Stimulated activated CD8-positive, alpha-beta memory T cell treated with anti-CD3 and anti-CD28 coated beads, Interleukin-4, amount 100 ng/mL, for 1 hour (primary cell): ENCODE results near the gene MC1R.
"Not testable (repeated sequence)": the region's sequence is repeated elsewhere in the genome, so short reads cannot be mapped to it uniquely, and the experiment has no call there.

Experiments
- DNase-seq, 2 donors: peaks; one replicate each; pipeline ENCODE4 v3.0.0-alpha.2; 2020; ENCODE audit warnings: low read depth in 2 of 2, low spot score in 1 of 2

Gene MC1R

DNA sequence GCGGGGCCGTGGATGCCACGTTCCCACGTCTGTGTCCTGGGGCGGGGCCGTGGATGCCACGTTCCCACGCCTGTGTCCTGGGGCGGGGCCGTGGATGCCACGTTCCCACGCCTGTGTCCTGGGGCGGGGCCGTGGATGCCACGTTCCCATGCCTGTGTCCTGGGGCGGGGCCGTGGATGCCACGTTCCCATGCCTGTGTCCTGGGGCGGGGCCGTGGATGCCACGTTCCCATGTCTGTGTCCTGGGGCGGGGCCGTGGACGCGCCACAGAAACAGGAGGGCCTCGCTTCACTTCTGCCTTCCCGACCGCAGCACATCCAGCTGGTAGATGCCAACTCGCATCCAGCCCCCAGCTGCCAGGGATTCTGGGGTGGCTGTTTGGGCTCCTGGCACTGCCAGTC, 15.4 kb downstream of the MC1R start:
- not testable (repeated sequence) for DNase-seq

DNA sequence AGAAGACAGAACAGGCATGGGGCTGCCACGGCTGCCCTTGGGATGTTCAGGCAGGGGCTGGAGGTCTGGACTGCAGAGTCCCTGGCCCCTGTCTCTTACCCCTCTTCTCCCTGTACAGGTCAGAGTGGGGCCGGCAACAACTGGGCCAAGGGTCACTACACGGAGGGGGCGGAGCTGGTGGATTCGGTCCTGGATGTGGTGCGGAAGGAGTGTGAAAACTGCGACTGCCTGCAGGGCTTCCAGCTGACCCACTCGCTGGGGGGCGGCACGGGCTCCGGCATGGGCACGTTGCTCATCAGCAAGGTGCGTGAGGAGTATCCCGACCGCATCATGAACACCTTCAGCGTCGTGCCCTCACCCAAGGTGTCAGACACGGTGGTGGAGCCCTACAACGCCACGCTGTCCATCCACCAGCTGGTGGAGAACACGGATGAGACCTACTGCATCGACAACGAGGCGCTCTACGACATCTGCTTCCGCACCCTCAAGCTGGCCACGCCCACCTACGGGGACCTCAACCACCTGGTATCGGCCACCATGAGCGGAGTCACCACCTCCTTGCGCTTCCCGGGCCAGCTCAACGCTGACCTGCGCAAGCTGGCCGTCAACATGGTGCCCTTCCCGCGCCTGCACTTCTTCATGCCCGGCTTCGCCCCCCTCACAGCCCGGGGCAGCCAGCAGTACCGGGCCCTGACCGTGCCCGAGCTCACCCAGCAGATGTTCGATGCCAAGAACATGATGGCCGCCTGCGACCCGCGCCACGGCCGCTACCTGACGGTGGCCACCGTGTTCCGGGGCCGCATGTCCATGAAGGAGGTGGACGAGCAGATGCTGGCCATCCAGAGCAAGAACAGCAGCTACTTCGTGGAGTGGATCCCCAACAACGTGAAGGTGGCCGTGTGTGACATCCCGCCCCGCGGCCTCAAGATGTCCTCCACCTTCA, 16.2 kb downstream of the MC1R start:
- DNase-seq, result no peak

DNA sequence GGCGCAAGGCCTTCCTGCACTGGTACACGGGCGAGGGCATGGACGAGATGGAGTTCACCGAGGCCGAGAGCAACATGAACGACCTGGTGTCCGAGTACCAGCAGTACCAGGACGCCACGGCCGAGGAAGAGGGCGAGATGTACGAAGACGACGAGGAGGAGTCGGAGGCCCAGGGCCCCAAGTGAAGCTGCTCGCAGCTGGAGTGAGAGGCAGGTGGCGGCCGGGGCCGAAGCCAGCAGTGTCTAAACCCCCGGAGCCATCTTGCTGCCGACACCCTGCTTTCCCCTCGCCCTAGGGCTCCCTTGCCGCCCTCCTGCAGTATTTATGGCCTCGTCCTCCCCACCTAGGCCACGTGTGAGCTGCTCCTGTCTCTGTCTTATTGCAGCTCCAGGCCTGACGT, 17.0 kb downstream of the MC1R start:
- DNase-seq, result not testable (repeated sequence)

DNA sequence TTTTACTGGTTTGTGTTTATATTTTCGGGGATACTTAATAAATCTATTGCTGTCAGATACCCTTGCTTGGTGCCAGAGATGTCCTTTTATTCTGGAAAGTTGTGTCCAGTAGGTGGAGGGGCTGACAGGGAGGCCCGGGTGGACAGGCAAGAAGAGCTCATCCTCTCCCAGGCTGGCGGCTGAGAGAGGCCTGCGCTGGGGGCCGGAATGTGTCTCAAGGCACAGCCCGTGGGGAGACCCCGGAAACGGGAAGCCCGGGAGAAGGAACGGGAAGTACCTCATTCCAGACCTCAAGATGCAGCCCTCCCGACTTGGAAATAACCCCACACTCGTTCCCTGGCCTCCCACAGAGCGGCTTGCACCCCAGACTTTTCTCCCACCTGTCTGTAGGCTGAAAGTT, 17.4 kb downstream of the MC1R start:
- DNase-seq, result no peak

DNA sequence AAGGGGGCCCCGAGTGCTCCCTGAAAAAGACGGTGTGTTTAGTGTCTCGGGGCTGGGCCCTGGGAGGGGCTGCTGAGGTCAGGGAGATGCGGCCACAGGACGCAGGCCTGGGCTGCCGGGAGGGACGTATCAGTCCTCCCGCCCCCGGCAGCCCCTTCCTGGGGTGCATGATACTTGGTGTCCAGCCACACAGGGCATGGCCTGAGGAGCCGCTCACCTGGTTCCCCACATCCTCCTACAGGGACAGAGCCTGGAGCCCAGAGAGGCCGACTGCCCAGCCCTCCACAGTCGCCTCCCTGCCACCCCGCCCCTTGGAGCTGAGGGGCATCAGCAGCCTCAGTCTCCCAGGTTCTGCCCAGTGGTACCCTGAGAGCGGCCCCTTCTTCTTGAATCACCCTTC, 17.8 kb downstream of the MC1R start:
- no peak for DNase-seq

DNA sequence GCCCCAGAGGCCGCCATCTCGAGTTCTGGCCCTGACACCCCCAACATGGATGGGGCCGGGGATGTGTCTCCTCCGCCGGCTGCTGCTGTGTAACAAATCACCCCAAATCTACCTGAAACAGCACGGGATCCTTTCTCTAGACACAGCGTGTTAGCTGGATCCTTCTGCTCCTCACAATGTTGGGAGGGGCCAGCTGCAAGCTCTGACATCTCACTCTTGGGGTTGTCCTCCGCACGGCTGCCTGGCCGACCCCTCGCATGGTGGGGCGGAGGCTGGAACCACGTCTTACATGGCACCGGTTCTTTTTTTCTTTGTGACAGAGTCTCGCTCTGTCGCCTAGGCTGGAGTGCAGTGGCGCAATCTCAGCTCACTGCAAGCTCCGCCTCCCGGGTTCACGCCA, 18.3 kb downstream of the MC1R start:
- no peak for DNase-seq

DNA sequence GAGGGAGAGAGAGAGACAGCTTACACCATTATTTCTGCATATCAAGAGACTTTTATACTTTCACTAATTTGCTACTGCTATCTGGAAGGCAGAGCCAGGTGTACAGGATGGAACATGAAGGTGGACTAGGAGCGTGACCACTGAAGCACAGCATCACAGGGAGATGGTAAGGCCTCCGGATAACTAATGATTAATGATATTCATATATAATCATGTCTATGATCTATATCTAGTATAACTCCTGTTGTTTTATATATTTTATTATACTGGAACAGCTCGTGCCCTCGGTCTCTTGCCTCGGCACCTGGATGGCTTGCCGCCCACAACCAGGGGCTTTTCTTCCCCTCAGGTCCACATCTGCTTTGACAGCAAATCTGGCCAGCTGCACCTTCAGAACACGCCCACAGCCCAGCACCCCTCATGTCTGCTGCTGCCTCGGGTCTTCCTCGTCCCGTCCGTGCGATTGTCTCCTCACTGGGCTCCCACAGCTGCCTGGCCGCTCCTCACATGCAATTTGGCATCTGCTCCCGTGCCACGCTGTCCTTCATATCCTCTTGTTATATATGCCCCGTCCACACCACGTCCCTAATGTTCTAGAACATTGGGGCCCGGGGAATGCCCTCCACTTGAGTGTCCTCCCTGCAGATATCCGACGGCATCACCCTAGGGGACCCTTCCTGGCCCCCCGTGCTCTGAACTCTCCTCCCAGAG, 19.7 kb downstream of the MC1R start:
- no peak for DNase-seq

DNA sequence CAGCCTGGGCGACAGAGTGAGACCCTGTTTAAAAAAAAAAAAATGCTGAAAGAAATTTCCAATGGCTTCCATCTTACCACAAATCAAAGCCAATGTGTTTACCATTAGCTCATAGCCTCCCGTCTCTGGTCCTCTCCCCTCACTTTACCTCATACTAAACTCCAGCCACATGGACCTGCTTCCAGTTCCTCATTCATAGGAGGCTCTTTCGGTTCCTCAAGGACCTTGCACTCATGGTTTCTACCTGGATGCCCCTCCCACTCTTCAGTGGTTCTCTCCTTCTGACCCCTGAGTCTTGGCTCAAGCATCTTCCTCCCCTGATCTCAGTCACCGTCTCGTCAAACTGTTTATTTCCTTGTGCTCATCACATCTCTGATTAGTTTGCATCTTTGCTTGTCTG, 26.1 kb downstream of the MC1R start:
- DNase-seq, result no peak

DNA sequence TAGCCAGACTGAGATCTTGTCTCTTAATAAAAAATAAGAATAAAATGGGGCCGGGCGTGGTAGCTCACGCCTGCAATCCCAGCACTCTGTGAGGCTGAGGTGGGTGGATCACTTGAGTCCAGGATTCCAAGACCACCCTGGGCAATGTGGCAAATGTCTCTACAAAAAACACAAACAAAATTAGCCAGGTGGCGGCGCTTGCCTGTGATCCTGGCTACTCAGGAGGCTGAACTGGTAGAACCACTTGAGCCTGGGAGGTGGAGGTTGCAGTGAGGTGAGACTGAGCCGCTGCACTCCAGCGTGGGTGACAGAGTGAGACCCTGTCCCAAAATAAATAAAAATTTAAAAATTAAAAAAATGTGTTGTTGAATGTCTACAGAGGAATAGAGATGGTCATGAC, 27.0 kb downstream of the MC1R start:
- no peak for DNase-seq

DNA sequence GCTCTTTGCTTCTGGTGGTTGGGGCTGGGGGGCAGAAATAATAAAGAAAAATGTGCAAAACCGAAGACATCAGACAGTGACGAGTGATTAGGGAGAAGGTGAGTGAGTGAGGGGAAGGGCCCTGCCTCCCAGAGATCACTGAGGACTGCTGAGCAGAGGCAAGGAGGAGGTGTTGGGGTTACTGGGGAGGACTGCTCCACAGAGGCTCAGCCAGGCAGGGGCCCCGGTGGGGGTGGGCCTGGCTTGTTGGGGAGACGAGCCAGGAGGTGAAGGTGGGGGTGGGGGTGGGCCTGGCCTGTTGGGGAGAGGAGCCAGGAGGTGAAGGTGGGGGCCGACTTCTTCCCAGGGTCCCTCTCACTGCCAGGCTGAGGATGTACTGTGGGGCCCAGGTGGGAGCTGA, 27.9 kb downstream of the MC1R start:
- no peak for DNase-seq

DNA sequence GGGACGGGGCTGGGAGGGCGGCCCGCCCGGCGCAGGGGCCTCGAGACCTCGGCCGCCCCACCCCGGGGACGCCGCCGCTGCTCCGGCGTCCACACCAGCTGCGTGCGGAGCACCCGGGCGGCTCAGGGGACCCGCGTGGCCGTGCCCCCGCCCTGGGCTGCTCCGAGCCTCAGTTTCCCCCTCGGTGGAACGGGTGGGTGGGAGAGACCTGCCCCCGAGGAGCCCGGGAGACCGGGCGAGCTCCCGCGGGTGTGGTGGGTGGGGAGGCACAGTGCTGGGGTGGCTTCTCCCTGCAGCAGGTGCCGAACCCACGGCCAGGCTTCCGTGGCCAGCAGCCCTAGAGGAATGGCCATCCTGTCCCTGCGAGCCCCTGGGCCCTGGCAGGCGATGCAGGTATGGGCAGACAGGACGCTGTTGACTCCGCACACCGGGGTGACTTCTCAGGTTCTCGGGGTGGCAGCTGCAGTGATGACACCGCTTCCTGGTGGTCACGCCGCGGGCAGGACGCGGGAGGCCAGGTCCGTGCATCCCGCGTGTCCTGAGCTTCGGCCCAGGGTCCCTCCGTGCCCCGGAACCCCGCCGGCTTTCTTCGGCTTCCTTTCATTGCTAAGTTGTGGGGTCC, 30.6 kb downstream of the MC1R start:
- no peak for DNase-seq

DNA sequence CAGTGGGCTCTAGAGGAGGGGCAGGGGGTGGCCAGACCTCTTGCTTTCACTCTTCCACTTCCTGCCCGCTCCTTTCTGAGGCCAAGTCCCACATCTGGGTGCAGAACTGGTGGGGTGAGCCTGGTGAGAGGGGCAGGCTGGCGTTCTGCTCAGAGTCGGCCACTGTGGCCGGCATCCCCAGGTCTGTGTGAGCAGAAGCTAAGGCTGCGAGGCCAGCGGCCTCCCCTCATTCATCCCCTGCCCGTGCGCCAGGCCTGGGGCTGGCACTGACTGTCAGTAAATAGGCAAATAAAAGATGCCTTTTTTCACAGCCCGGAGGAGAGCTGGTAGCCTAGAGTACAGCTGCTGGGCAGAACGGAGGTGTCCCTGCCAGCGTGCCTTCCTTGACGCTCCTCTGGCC, 31.1 kb downstream of the MC1R start:
- DNase-seq, result no peak

DNA sequence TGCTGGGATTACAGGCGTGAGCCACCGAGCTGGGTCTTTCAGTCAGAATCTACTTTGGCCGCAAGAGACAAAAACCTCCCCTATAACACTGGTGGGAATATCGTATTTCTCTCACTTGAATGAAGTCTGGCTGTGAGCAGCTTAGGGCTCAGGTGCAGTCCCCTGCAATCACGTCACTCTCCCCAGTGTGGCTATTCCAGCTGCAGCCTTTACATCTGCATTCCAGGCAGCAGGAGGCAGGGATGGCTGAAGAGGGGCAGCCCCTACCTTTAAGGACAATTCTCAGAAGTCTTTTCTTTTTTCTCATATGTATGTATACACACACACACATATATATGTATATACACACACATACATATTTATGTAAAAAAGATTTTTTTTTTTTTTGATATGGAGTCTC, 32.8 kb downstream of the MC1R start:
- DNase-seq, result no peak

DNA sequence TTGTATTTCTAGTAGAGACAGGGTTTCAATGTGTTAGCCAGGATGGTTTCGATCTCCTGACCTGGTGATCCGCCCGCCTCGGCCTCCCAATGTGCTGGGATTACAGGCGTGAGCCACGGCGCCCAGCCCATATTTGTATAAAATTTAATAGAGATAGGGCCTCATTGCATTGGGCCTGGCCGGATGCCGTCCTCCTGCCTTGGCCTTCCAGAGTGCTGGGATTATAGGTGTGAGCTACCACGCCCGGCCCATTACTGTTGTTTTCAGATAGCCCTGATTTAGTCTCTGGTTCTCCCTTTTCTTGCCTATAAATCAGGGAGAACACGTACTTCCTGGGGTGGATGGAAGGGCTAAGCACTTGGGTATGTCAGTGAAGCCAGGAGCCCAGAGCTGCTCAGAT, 33.4 kb downstream of the MC1R start:
- DNase-seq, result no peak

DNA sequence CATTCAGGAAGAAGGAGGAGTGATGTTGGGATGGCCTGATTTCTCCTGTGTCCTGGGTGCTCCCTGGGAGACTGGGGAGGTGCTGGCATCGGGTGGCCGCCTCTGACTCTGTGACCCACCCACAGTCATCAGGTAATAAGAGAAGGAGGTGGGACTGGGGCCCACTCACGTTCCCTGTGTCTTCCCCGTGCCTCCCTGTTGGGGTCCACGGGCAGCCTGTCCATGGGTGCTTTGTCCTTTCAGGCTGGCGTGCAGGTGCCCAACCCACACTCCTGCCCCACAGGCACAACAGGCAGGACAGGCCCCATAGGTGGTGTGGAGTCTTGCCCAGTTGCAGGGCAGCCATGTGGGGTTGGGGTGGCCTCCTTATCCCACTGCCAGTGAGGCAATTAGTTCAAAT, 33.9 kb downstream of the MC1R start:
- DNase-seq, result no peak

DNA sequence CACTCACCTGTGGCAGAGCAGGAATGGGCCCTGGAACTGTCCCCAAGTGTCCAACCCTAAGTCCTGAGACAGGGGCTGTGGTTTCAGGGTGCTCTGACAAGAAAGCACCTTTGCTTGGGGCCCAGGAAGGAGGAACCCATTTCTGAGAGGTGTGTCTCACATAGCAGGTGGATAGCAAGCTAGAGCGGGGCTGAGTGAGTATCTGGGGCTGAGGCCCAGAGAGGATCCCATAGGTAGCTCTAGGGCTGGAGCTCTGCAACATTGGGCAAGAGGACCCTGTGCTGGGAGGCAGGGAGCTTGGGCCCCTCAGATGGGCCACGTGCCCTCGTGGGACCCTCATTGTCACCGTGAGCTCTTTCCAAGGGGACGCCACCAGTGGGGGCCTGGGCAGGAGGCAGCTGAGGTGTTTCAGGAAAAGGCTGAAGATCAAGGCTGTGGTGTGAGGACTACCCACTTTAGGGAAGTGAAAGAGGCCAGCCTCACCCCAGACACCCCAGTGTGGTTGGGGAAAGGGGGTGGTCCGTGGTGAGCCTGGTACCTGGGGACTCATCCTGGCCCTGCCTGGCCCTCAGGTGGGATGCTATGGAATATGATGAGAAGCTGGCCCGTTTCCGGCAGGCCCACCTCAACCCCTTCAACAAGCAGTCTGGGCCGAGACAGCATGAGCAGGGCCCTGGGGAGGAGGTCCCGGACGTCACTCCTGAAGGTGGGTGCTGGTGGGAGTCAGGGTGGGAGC, 35.2 kb downstream of the MC1R start:
- DNase-seq, result no peak

DNA sequence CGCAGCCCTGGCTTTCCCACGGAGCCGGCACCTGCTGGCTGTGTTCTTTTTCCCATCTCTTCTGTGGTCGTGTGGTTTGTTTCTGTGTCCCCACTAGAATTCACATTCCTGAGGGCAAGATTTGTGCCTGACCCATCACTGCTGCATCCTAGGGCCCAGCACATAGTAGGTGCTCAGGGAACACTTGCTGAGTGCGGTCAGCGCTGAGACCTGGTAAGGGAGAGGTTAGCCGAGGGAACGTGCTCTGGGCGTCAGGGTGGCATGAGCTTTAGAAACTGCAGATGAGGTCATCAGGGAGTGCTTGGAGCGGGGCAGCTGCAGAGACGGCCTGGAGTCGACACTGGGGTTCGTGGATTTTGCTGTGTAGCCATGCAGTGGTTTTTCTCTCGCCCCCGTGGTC, 35.8 kb downstream of the MC1R start:
- no peak for DNase-seq

DNA sequence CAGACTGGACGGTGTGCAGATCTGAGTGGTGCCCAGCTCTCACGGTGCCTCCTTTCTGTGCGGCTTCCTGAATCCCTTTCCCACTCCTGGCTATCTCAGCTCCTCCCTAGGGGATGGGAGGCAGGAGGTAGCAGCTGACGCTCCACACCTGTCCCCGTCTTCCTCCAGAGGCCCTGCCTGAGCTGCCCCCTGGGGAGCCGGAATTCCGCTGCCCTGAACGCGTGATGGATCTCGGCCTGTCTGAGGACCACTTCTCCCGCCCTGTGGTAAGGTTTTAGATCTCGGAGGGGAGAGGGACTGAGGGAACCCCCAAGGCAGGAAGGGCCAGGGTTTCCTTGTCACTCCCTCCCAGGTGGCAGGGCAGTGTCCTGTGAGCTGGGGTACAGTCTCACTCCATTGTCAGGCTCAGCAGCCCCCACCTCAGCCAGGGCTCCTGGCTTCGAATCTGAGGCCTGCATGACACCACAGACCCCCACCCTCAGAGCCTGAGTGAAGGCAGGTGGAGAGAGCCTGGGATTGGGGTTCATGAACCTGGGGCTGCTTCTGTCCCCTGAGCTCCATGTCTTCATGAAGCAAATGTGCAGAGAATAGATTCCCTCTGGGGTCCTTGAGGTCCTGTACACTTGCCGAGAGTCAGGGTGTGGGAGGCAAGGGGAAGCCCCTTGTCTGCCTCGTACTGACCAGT, 36.5 kb downstream of the MC1R start:
- DNase-seq, result no peak

DNA sequence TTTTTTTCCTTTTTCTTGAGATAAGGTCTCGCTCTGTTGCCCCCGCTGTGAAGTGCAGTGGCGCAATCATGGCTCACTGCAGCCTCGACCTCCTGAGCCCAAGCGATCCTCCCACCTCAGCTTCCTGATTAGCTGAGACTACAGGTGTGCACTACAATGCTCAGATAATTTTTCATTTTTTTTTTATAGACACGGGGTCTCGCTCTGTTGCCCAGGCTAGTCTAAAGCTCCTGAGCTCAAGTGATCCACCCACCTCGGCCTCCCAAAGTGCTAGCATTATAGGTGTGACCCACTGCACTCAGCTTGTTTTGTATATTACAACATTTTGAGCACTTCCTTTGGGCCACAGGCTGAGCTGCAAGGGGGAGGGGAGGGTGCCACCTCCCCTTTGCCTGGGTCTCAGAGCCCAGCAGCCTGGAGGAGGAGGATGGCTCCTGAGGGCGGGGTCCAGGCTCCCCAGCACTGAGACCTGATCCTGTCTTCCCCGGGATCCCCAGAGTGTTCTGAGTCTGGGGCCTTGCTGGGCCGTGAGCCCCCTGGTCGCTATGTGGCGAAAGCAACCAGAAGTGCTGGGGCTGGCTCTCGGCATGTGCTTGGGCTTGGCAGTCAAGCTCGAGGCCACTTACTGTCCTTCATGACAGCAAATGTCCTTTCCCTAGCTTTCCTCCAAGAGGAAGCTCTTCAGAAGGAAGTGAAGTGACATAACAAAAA, 38.0 kb downstream of the MC1R start:
- DNase-seq, result no peak

DNA sequence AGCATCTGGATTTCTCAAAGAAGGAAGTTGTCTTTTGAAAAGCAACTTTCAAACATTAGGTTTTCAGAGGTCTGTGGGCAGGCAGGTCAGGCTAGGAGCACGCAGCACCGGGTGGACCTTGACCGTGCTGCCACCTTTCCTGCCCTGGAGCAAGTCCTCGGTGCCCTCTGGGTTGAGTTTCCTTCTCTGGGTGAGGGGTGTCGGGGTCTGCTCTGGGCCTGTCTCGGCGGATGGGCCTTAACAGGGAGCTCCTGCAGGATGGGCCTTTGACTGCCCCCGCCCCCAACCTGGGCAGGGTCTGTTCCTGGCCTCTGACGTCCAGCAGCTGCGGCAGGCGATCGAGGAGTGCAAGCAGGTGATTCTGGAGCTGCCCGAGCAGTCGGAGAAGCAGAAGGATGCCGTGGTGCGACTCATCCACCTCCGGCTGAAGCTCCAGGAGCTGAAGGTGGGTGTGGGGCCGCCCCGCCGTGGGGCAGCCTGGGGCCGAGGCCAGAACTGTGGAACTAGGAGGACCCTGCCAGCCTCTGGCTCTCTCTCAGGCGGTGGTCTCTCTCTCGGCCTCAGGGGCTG, 38.6 kb downstream of the MC1R start:
- DNase-seq, result no peak
